H1 (cell line): ENCODE measurements around the gene ABTB1. TPM values are rescaled to one million over a fixed set of nuclear protein-coding genes. Genes with fewer than 3 reads are reported as not detected.

Source experiments
- CTCF ChIA-PET: fragments of 300-600 bp; sonication (Branson Sonifier 250); formaldehyde crosslinking; loops from one replicate; lab custom pipeline; 2021; ENCODE audit not compliant: partially characterized antibody; lab: Charles Lee
- POLR2A ChIA-PET: fragments of 300-600 bp; sonication (Branson Sonifier 250); formaldehyde crosslinking; loops from one replicate; lab custom pipeline; 2021; ENCODE audit warnings: inconsistent platforms; ENCODE audit not compliant: partially characterized antibody; lab: Charles Lee
- DNase-seq, 2 experiments: peaks; one replicate each; pipeline versions ENCODE4 v3.0.0 to v3.0.0-alpha.2; 2010 to 2022; ENCODE audit warnings: low spot score in 2 of 2, low read depth in 1 of 2, mixed read lengths in 1 of 2
- FAIRE-seq: peaks from 2 replicates; lab custom pipeline; 2011; peaks lifted over from hg19 to GRCh38; lab: Jason Lieb, UNC
- H2AFZ ChIP-seq: 2 replicates; pipeline ENCODE4 v1.8.1; 2012; ENCODE audit warnings: low read length, inconsistent platforms
- H2AK5ac ChIP-seq: 2 replicates; pipeline ENCODE4 v1.6.1; 2013; ENCODE audit warnings: low read depth, low read length
- H2BK120ac ChIP-seq: replicated peaks from 2 replicates; pipeline ENCODE3; 2013; ENCODE audit warnings: low read depth, low read length, inconsistent platforms
- H2BK12ac ChIP-seq: 2 replicates; pipeline ENCODE4 v1.6.1; 2013; ENCODE audit warnings: low read depth, low read length
- H2BK15ac ChIP-seq: 2 replicates; pipeline ENCODE4 v1.6.1; 2013; ENCODE audit warnings: low read length
- H2BK20ac ChIP-seq: 2 replicates; pipeline ENCODE4 v1.6.1; 2013; ENCODE audit warnings: low read length
- H2BK5ac ChIP-seq: 2 replicates; pipeline ENCODE4 v1.6.1; 2013; ENCODE audit warnings: low read depth, low read length
- H3K14ac ChIP-seq: 2 replicates; pipeline ENCODE4 v1.6.1; 2013; ENCODE audit warnings: inconsistent platforms; ENCODE audit not compliant: insufficient read length
- H3K18ac ChIP-seq: 2 replicates; pipeline ENCODE4 v1.6.1; 2013; ENCODE audit warnings: low read length; ENCODE audit errors: extremely low read depth
- H3K23ac ChIP-seq: 2 replicates; pipeline ENCODE4 v1.6.1; 2013; ENCODE audit warnings: inconsistent platforms; ENCODE audit not compliant: insufficient read length
- H3K23me2 ChIP-seq: 2 replicates; pipeline ENCODE4 v1.6.1; 2013; ENCODE audit warnings: low read depth, low read length
- H3K27ac ChIP-seq: 2 replicates; pipeline ENCODE4 v1.6.1; 2011; ENCODE audit warnings: low read depth, low read length, inconsistent platforms
- H3K27me3 ChIP-seq, 4 experiments: replicated peaks in 1 of 4; 1 replicate in 1 of 4; 2 replicates in 3 of 4; pipeline versions ENCODE4 v1.6.1 to v1.8.1; 2011 to 2013; ENCODE audit warnings: low read length in 3 of 4, mild to moderate bottlenecking in 3 of 4, inconsistent platforms in 2 of 4, mixed read lengths in 2 of 4, moderate library complexity in 1 of 4; ENCODE audit not compliant: control insufficient read depth in 3 of 4, insufficient read depth in 3 of 4; ENCODE audit errors: extremely low read depth in 1 of 4
- H3K36me3 ChIP-seq, 4 experiments: 2 replicates each; pipeline versions ENCODE4 v1.6.1 to v1.8.1; 2011 to 2013; ENCODE audit warnings: mild to moderate bottlenecking in 4 of 4, low read length in 3 of 4, moderate library complexity in 2 of 4, control low read depth in 1 of 4, inconsistent platforms in 1 of 4; ENCODE audit not compliant: insufficient read depth in 4 of 4, control insufficient read depth in 2 of 4
- H3K4ac ChIP-seq: replicated peaks from 2 replicates; pipeline ENCODE3; 2013; ENCODE audit warnings: low read length, low read depth, mixed read lengths, inconsistent platforms; ENCODE audit not compliant: insufficient read length
- H3K4me1 ChIP-seq, 4 experiments: replicated peaks in 1 of 4; 1 replicate in 1 of 4; 2 replicates in 3 of 4; pipeline versions ENCODE4 v1.6.1 to v1.8.1; 2011 to 2013; ENCODE audit warnings: low read length in 3 of 4, inconsistent platforms in 2 of 4, mixed read lengths in 1 of 4; ENCODE audit not compliant: insufficient read depth in 4 of 4, control insufficient read depth in 3 of 4
- H3K4me2 ChIP-seq, 2 experiments: 2 replicates each; pipeline versions ENCODE4 v1.6.1 to v1.8.1; 2011 to 2013; ENCODE audit warnings: low read depth in 2 of 2, low read length in 2 of 2, control low read depth in 1 of 2, inconsistent platforms in 1 of 2, mild to moderate bottlenecking in 1 of 2; ENCODE audit not compliant: insufficient read depth in 1 of 2
- H3K4me3 ChIP-seq, 4 experiments: fragments of 200-600, 300-600 bp in 1 of 4; sonication (generic), shearing (Covaris generic), sonication (Bioruptor Twin) in 1 of 4; 2 replicates each; pipeline versions ENCODE4 v1.5.1 to v1.8.1; 2011 to 2016; ENCODE audit warnings: low read length in 4 of 4, low read depth in 3 of 4, control low read depth in 2 of 4, inconsistent platforms in 2 of 4, mild to moderate bottlenecking in 2 of 4, mixed read lengths in 1 of 4, moderate library complexity in 1 of 4; ENCODE audit not compliant: insufficient read depth in 2 of 4; ENCODE audit errors: extremely low read depth in 1 of 4
- H3K56ac ChIP-seq: replicated peaks from 2 replicates; pipeline ENCODE3; 2013; ENCODE audit warnings: low read depth, mild to moderate bottlenecking, mixed read lengths, low read length, inconsistent platforms; ENCODE audit not compliant: insufficient read length
- H3K79me1 ChIP-seq: 2 replicates; pipeline ENCODE4 v1.6.1; 2013; ENCODE audit warnings: low read depth, low read length, control low read depth
- H3K79me2 ChIP-seq, 2 experiments: 2 replicates each; pipeline versions ENCODE4 v1.6.1 to v1.8.1; 2012 to 2013; ENCODE audit warnings: low read length in 2 of 2, mild to moderate bottlenecking in 2 of 2, inconsistent platforms in 1 of 2; ENCODE audit not compliant: insufficient read depth in 2 of 2, control insufficient read depth in 1 of 2
- H3K9ac ChIP-seq, 4 experiments: replicated peaks in 1 of 4; 1 replicate in 1 of 4; 2 replicates in 3 of 4; pipeline versions ENCODE4 v1.6.1 to v1.8.1; 2011 to 2013; ENCODE audit warnings: low read depth in 3 of 4, low read length in 3 of 4, control low read depth in 2 of 4, mild to moderate bottlenecking in 2 of 4, moderate library complexity in 2 of 4, inconsistent platforms in 1 of 4; ENCODE audit errors: extremely low read depth in 1 of 4
- H3K9me3 ChIP-seq, 2 experiments: 2 replicates each; pipeline versions ENCODE4 v1.6.1 to v1.8.1; 2012 to 2013; ENCODE audit warnings: mild to moderate bottlenecking in 2 of 2, moderate library complexity in 2 of 2, control low read depth in 1 of 2, inconsistent platforms in 1 of 2, low read depth in 1 of 2, low read length in 1 of 2, mixed read lengths in 1 of 2; ENCODE audit not compliant: insufficient read depth in 2 of 2
- H4K20me1 ChIP-seq, 2 experiments: replicated peaks in 1 of 2; 2 replicates each; pipeline versions ENCODE3 to v1.8.1; 2011 to 2013; ENCODE audit warnings: inconsistent platforms in 2 of 2, low read length in 2 of 2, mild to moderate bottlenecking in 1 of 2; ENCODE audit not compliant: insufficient read depth in 2 of 2, control insufficient read depth in 1 of 2
- H4K5ac ChIP-seq: 2 replicates; pipeline ENCODE4 v1.6.1; 2013; ENCODE audit warnings: low read length, low read depth, mixed read lengths, inconsistent platforms; ENCODE audit not compliant: insufficient read length
- H4K8ac ChIP-seq: 2 replicates; pipeline ENCODE4 v1.8.0; 2013; ENCODE audit warnings: mild to moderate bottlenecking, moderate library complexity, low read length, inconsistent platforms; ENCODE audit not compliant: insufficient read depth; ENCODE audit errors: extremely low read depth
- H4K91ac ChIP-seq: replicated peaks from 2 replicates; pipeline ENCODE3; 2013; ENCODE audit warnings: low read length, mixed read lengths, inconsistent platforms; ENCODE audit not compliant: insufficient read length
- WGBS, 2 experiments: shearing (Covaris generic) in 1 of 2; methylation state at CpG; one replicate each; pipeline versions ENCODE4 v1.1.6 to v1.1.7; 2013 to 2015; ENCODE audit warnings: low lambda C conversion rate in 2 of 2, mixed read lengths in 2 of 2, inconsistent platforms in 1 of 2, low coverage in 1 of 2, missing lambda C conversion rate in 1 of 2; ENCODE audit not compliant: insufficient replicate concordance in 2 of 2, insufficient coverage in 1 of 2, insufficient read length in 1 of 2; ENCODE audit errors: extremely low coverage in 1 of 2, missing lambda C conversion rate in 1 of 2; 5-methylcytosine and 5-hydroxymethylcytosine counted together
- polyA plus RNA-seq, 7 experiments: library from polyadenylated mRNA; depleted of rRNA in 3 of 7; stranded (reverse) in 5 of 7; unstranded in 2 of 7; fragments of >200 nt in 5 of 7; fragments of 200-250 nt in 2 of 7; gene quantifications; 1 replicate in 5 of 7; 2 replicates in 1 of 7; 4 replicates in 1 of 7; pipeline versions ENCODE4 v1.2.1 to v1.2.3, GENCODE V29; 2011 to 2013; ENCODE audit warnings: missing spikeins in 2 of 7, mixed read lengths in 2 of 7
- total RNA-seq: library from RNA; stranded (reverse); fragmentation: NEBNext Ultra II Directional; extraction: Animal tissue kit (Norgen Biotek cat#: 25700); gene quantifications from 2 replicates; pipeline ENCODE4 v1.2.1, GENCODE V29; 2021
- TF ChIP-seq, protein P1 (sequence below), 3 experiments: IDR thresholded peaks; 1 replicate in 2 of 3; 2 replicates in 1 of 3; pipeline versions ENCODE4 v1.5.1 to v1.6.1; 2011; ENCODE audit warnings: low read length in 3 of 3, mild to moderate bottlenecking in 3 of 3, inconsistent platforms in 2 of 3, low read depth in 1 of 3, moderate library complexity in 1 of 3; ENCODE audit not compliant: insufficient read depth in 1 of 3; ENCODE audit errors: control extremely low read depth in 1 of 3

Gene ABTB1
- total and polyA plus RNA-seq, 2 of the 8 experiments (the other 6 are each of a cell fraction or from before 2014, with no cell fraction given) = 7.1 to 9.4 TPM

DNA sequence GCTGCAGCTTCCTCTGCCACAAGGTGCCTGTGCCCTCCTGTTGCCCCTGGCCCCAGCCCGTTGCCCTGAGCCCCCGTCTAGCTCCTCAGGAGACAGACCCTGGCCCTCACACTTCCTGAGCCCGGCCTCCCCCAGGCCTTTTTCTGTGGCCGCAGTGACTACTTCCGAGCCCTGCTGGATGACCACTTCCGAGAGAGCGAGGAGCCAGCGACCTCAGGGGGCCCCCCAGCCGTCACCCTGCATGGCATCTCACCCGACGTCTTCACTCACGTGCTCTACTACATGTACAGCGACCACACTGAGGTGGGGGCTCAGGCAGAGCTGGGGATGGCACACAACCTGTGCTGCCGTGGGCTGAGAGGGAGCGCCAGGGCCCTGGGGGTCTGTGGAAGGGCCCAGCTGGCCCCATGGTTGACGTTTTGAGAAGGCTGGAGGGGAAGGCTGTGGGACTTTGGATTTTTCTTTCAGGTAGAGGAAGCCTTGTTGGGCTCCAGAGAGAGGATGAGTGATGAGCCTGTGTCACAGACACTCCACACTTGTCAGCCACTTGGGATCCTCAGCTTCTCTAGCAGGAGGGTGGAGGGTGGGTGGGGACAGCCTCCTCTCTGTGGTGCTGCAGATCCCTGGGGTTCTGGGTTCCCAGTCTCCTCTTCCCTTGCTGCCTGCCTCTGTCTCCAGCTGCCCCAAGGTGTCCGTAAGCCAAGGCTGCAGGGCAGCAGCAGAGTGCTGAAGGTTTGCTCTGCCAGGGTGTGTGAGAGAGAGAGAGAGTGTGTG lies 5.0 kb downstream of the ABTB1 start:
- no peak overlapping the region for H4K5ac ChIP-seq
- no peak overlapping the region for H3K4ac ChIP-seq
- peaks cover 7% of the 10 kb centered on the region; the same call in 1 of the 2 replicates for H3K23me2 ChIP-seq
- no peak overlapping the region for H4K91ac ChIP-seq
- no peak overlapping the region for H3K18ac ChIP-seq
- 76% methylated on average over 17 of the region's 17 CpGs; no CpG with 5 or more reads in 1 of the 2 experiments for WGBS, 2 experiments
- ChIA-PET POLR2A (interaction anchor here (1.4 kb wide), 1 partner anchor 79 kb away, joined by 5 read pairs; the partner anchor contains the start of gene MCM2), CTCF (interaction anchor here (0.6 to 9.6 kb wide), 8 partner anchors 10 to 334 kb away, joined by 3 to 172 read pairs (median 12); partner anchors contain the start of gene MGLL)
- H3K4me2 ChIP-seq = no peak overlapping the region
- H2BK5ac ChIP-seq = no peak overlapping the region
- no peak overlapping the region for H3K4me3 ChIP-seq
- H3K79me1 ChIP-seq = no peaks in the 10 kb centered on the region
- no peak overlapping the region for H3K56ac ChIP-seq
- no peak for FAIRE-seq
- no peaks in the 10 kb centered on the region for H3K36me3 ChIP-seq
- H2BK15ac ChIP-seq = no peak overlapping the region
- peak overlapping the region; percentile 19; the same call in 1 of the 2 replicates for H4K8ac ChIP-seq
- no peak overlapping the region for H3K9ac ChIP-seq
- no peak overlapping the region for H2BK20ac ChIP-seq
- no peak overlapping the region for H2BK12ac ChIP-seq
- peak in 1 of 2 experiments; percentile 39 for DNase-seq
- H4K20me1 ChIP-seq = peaks cover 0 to 2% of the 10 kb centered on the region in 2 experiments
- TF ChIP-seq, protein P1, sequence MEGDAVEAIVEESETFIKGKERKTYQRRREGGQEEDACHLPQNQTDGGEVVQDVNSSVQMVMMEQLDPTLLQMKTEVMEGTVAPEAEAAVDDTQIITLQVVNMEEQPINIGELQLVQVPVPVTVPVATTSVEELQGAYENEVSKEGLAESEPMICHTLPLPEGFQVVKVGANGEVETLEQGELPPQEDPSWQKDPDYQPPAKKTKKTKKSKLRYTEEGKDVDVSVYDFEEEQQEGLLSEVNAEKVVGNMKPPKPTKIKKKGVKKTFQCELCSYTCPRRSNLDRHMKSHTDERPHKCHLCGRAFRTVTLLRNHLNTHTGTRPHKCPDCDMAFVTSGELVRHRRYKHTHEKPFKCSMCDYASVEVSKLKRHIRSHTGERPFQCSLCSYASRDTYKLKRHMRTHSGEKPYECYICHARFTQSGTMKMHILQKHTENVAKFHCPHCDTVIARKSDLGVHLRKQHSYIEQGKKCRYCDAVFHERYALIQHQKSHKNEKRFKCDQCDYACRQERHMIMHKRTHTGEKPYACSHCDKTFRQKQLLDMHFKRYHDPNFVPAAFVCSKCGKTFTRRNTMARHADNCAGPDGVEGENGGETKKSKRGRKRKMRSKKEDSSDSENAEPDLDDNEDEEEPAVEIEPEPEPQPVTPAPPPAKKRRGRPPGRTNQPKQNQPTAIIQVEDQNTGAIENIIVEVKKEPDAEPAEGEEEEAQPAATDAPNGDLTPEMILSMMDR (IDR thresholded peaks at IDR 0.05; ENCODE audit: control extremely low read depth in 1 of 3, insufficient read depth in 1 of 3, low read depth in 1 of 3, low read length in 3 of 3) = no peak
- no peak overlapping the region for H2BK120ac ChIP-seq
- H3K27me3 ChIP-seq = no peaks in the 10 kb centered on the region; a peak in 2 of 7 replicates
- no peak overlapping the region for H3K14ac ChIP-seq
- H2AFZ ChIP-seq = no peak overlapping the region
- no peaks in the 10 kb centered on the region for H3K79me2 ChIP-seq
- no peak overlapping the region for H2AK5ac ChIP-seq
- no peak overlapping the region for H3K23ac ChIP-seq
- no peaks in the 10 kb centered on the region for H3K9me3 ChIP-seq
- H3K27ac ChIP-seq = no peak overlapping the region
- H3K4me1 ChIP-seq = peaks cover 0 to 13% (median 9%) of the 10 kb centered on the region in 4 experiments; a peak in 6 of 7 replicates
